NCI-H2171 treated with DMSO at 0.1 percent for 48 hours (cell line): ENCODE results near the gene SIGLEC5.
A peak's percentile ranks its signal among the peaks of the same experiment; 100 is the strongest.
"Not testable (repeated sequence)": the region's sequence is repeated elsewhere in the genome, so short reads cannot be mapped to it uniquely, and the experiment has no call there.

ENCODE experiments used
- DNase-seq: peaks from one replicate; lab custom pipeline; 2025; lab: John Stamatoyannopoulos, UW

The SIGLEC5 gene, protein sequence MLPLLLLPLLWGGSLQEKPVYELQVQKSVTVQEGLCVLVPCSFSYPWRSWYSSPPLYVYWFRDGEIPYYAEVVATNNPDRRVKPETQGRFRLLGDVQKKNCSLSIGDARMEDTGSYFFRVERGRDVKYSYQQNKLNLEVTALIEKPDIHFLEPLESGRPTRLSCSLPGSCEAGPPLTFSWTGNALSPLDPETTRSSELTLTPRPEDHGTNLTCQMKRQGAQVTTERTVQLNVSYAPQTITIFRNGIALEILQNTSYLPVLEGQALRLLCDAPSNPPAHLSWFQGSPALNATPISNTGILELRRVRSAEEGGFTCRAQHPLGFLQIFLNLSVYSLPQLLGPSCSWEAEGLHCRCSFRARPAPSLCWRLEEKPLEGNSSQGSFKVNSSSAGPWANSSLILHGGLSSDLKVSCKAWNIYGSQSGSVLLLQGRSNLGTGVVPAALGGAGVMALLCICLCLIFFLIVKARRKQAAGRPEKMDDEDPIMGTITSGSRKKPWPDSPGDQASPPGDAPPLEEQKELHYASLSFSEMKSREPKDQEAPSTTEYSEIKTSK

DNA sequence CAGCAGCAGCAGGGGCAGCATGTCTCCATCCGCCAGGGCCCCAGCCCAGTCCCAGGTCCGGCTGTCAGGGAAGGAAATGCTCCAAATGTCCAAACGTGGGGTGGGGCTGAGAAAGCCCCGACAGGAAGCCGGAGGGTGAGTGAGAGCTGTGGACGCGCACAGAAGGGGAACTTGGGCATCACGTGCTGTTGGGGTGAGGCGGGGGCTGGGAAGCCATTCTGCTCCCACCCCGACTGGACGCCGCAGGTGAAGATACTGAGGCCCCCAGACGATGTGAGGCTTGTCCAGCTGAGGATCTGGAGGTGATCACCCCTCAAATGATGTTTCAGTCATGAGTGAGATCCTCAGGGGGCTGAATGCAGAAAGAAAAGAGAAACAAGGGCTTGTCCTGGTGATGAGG, at the start of gene SIGLEC5:
Gene SIGLEC5 (minus strand): TSS at position 87 of the 400 bp plus-strand sequence. CDS start 66 bp downstream, at position 21.
- DNase-seq, result not testable (repeated sequence)

DNA sequence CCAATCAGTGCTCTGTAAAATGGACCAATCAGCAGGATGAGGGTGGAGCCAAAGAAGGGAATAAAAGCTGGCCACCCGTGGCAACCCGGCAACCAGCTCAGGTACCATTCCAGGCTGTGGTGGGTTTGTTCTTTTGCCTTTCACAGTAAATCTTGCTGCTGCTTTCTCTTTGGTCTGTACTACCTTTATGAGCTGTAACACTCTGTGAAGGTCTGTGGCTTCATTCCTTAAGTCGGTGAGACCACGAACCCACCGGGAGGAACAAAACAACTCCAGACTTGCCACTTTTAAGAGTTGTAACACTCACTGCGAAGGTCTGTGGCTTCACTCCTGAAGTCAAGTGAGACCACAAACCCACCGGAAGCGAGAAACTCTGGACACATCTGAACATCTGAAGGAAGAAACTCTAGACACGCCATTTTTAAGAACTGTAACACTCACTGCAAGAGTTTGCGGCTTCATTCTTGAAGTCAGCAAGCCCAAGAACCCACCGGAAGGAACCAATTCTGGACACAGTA, 46.4 kb upstream of the SIGLEC5 start:
- no peak for DNase-seq

DNA sequence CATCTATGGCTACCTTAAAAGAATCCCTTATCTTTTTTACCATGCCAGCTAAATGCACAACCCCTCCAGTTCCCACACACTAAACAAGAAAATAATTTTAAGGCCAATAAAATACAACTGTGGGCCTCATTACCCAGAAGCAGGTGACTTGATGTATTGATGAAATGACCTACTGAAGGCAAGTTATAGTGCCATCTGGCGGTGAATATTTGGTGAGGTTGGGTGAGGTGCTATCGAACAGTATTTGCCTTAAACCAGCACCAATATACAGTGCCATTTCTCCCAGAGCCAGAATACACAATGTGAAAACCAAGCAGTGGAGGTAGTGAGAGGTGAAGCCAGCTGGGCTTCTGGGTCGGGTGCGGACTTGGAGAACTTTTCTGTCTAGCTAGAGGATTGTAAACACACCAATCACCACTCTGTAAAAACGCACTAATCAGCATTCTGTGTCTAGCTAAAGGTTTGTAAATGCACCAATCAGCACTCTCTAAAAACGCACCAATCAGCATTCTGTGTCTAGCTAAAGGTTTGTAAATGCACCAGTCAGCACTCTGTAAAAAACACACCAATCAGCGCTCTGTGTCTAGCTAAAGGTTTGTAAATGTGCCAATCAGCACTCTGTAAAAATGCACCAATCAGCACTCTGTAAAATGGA, 45.8 kb upstream of the SIGLEC5 start:
- DNase-seq, result not testable (repeated sequence)

DNA sequence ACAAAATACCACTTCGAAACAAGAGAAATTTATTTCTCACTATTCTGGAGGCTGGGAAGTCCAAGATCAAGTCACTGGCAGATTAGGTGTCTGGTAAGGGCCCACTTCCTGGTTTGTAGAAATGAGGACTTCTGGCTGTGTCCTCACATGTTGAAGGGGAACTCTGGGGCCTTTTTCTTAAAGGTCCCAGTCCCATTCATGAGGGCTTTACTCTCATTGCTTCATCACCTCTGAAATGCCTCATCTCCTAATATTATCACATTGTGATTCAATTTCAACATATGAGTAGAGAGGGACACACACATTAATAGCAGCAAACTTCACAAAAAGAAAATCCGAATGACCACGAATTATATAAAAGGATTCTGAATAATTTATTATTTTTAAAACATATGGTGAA, 38.0 kb upstream of the SIGLEC5 start:
- DNase-seq, result no peak

DNA sequence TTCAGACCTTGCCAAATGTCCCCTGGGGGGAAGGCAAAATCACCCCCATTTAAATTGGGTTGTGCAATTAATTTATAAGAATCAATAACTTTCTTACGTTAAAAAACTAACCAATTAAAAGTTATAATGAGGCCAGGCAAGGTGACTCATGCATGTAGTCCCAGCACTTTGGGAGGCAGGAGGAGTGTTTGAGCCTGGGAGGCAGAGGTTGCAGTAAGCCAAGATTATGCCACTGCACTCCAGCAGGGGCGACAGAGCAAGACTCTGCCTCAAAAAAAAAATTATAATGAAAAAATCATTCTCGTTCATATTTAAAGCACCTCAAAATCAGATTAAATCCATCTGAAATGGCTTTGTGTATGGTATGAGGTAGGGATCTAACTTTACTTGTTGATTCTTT, 34.8 kb upstream of the SIGLEC5 start:
- DNase-seq, result no peak

DNA sequence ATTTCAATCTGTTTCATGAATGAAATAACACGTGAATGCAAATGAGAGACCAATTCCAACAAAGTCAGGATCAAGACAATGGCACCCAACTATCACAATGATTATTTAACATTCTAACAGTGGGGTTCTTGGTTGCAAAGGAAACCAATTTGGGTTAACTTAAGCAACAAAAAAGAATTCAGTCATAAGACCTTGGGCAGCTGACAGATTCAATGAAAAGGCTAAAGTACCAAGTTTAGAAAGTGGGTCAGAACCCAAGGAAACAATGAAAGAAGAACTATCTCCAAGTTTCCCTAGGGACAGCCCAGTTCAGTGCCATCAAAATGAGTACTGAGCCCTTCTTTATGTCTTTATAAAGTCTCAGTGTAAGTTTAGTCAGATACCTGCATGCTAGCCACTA, 33.9 kb upstream of the SIGLEC5 start:
- DNase-seq, result no peak

DNA sequence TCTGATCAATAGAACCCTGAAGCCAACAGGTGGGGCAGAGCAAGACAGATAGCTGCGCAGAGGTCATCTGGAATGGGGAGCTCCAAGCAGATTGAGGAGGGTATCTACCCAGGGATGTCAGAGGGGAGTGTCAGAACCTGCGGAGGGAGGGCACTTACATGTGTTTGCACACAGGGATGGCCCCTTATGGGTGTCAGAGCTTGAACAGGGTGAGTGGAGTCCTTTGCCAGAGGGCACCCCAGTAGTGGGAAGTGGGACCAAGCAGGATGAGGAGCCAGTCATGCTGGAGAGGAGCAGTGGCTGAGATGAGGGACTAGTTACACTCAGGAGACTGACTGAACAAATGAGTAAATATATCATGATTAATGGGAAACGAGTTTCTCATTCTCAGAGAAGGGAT, 33.4 kb upstream of the SIGLEC5 start:
- DNase-seq, result no peak

DNA sequence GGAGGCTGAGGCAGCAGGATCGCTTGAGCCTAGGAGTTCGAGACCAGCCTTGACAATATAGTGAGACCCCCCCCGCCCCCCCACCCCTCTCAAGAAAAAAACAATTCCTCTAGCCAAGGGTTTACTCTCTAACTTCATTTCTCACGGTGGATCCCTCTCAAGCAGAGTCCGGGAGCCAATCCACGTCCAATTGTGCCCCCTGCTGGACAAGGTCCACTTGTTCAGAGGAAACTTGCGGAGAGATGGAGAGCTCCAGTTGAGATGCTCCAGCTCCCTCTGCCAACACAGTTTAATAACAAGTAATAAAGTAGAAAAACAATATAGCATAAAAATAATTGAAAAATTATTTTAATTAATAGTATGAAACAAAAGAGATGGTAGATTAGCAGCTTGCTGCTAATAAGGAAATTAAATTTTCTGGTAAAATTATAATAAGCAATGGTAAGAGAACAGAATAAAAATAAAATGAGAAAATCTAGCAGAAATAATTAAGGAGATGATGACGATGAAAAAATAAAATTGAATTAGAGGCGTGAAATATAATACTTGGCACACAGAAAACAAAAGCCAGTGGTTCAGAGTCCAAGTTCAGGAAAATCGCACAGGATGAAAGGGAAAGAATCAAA, 30.9 kb upstream of the SIGLEC5 start:
- peak; percentile 48 for DNase-seq

DNA sequence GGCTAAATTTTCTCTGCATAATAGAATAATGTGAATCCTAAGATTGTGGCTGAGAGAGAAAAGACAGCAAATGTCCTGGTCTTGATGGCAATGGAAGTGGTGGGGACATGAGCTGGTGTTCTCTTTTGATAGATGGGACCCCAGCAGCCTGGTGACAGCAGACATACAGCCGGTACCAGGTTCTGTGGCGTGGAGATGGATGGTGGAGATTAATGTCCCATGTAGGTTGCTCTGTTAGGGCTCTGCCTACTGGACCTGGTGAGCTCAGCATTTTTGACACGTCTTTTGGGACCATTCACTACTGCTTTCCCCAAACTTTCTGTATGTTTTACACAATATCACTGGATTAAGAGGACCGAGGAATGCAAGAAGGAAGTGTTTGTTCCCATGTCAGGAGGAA, 24.6 kb upstream of the SIGLEC5 start:
- DNase-seq, result no peak

DNA sequence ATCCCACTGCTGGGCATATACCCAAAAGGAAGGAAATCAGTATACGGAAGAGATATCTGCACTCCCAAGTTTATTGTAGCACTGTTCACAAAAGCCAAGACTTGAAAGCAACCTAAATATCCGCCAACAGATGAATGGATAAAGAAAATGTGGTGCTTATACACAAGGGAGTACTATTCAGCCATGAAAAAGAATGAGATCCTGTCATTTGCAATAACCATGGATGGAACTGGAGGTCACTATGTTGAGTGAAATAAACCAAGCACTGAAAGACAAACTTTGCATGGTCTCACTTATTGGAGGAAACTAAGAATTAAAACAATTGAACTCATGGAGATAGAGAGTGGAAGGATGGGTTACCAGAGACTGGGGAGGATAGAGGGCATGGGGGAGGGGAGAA, 23.0 kb upstream of the SIGLEC5 start:
- DNase-seq, result no peak

DNA sequence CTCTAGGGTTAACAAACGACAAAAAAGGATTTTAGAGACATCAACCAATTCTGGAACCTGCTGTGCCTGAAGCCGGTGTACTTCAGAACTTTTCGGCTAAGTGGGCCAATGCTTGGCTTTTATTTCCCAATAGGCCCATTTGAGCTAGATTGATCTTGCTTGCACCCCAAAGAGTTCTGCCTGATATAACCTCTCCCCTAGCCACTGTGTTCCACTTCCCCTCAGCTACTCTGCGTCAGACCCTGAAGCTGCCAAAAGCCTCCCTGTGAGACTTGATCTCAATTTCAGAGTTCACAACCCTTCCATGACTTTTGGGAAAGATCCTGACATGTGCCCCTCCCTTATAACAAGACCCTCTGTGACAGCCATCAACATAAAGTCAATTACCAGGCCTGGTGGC, 22.1 kb upstream of the SIGLEC5 start:
- DNase-seq, result no peak

DNA sequence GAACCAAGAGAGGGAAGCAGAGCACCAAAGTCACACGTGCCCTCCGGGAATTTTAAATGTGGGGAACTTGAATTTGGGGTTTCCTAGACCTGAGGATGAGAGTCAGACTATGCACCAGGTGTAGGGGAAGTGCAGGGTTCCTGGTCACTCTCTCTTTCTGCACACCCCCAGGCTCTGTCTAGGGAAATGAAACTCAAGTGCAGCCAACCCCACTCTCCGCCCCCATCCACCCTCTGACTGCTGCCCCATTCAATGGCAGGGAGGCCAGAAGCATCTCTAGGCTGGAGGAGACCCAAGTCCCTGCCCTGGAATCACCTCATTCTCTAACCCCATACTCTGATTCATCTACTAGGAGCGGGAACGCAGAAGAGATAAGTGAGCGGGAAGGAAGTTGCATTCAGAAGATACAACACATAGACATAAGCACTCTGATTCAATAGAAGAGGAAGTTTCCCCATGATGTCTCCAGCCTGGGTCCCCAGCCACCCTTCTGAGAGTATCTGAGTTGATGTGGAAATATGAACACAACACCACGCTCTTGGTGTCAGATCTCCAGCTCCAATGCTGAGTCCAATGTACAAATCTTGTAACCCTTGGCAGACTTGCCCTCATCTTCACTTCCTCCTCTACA, 21.1 kb upstream of the SIGLEC5 start:
- no peak for DNase-seq

DNA sequence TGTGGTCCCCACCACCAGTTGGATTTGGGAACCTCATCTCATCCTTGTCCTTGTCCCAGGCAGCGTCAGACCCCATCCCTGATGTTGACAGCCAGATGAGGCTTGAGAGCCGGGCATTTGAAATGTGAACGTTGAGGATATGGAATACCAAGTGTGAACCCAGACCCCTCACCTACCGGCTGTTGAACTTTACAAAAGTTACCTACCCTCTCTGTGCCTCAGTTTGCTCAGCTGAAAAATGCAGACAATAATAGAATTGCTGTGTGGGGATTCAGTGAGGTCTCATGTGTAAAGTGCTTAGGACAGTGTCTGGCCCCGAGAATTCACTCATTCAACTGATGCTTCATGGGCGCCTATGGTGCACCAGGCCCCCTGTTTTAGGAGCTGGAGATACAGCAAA, 17.1 kb upstream of the SIGLEC5 start:
- DNase-seq, result no peak

DNA sequence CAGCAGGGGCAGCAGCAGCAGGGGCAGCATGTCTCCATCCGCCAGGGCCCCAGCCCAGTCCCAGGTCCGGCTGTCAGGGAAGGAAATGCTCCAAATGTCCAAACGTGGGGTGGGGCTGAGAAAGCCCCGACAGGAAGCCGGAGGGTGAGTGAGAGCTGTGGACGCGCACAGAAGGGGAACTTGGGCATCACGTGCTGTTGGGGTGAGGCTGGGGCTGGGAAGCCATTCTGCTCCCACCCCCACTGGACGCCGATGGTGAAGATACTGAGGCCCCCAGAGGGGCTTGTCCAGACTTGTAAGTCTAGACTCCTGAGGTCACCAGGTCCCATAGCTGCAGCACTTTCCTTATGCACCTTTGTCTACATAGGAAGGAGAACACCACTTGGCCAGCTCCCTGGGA, 16.5 kb upstream of the SIGLEC5 start, which contains the start of gene SIGLEC14:
Gene SIGLEC14 (minus strand): TSS at position 96 of the 400 bp plus-strand sequence. CDS start 66 bp downstream, at position 30.
- DNase-seq, result not testable (repeated sequence)

DNA sequence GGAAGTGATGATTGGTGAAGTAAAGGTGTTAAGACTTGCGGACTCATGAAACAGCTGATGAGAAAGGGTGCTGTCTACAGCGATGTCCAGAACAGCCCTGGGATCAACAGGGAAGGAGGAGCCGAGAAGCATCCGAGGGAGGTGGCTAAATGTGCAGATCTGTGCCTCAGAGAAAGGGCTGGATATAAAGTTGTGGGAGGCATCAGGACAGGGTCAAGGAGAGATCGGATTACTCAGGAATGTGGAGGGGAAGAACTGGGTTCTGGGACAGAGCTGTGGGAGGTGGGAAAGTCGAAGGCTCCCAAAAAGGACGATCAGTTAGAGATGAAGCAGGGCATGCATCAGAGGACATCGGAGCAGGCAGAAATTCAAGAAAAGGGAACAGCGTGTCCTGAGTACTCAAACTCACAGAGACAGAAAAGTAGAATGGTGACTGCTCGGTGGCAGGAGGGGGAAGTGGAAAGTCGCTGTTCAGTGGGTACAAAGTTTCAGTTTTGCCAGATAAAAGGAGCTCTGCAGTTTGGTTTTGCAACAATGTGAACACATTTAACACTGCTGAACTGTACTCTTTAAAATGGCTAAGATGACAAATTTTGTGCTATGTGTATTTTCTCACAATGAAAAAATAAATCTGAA, 14.6 kb upstream of the SIGLEC5 start:
- no peak for DNase-seq

DNA sequence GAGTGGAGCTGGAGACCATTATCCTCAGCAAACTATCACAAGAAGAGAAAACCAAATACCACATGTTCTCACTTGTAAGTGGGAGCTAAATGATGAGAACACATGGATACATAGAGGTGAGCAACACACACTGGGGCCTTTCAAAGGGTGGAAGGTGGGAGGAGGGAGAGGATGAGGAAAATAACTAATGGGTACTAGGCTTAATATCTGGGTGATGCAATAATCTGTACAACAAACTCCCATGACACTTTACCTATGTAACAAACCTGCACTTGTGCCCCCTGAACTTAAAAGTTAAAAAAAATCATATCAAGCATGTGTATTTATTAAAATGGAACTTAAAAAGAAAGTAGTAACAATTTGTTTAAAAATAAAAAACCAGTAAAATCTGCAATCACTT, 11.4 kb upstream of the SIGLEC5 start:
- no peak for DNase-seq

DNA sequence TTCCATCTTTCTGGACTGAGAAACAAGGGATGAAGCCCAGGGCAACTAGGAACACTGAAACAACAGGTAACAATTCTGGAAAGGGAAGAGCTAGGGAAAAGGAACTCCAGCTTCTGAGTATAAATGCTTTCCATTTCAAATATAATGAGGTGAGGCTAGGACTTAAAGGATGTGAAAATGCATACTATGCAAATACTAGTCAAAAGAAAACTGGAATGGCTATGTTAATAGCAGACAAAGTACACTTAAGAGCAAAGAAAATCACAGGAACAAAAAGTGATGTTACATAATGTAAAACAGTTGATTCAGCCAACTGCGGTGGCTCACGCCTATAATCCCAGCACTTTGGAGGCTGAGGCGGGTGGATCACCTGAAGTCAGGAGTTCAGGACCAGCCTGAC, 10.2 kb upstream of the SIGLEC5 start:
- DNase-seq, result no peak

DNA sequence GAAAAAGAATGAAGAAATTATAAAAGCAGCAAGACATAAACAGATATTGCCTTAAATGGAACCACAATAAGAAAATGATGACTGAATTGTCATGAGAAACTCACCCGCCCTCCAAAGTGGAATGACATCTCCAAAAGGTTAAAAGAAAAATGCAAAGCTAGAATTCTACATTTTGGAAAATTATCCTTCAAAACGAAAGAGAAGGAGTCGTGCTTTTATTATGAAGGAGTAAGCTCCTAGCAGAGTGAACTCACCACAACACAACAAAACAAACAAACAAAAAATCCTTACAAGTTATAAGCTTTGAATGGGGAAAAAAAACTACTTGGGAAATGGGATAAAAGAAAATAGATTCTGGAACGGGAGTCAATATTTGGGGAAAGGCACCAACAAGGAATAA, 9.7 kb upstream of the SIGLEC5 start:
- DNase-seq, result no peak

DNA sequence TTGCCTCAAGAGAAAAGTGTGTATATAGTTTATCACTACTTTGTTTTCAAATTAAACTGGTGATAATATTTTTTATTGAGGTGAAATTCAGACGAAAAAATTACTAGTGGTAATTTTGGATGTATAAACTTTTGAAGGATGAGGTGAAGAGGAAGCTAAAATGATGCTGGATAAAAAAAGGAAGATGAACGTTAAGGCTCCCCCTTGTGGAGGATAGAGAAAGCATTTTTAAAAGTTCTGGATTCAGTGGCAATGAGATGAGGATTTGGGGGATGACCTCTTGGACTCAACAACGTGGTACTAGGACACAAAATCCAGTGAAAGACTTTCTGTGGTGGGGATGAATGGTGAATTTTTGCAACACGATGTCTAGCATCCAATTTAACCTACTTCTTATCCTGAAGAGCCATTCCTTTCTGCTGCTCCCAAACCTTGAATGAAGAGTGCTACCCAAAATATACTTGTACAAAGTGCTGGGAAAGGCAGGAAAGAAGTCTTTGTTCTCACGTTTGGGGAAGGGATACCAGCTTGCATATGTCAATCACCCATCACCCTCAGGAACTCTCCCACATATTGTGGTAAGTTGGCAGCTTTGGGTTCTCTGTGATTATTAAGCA, 7.3 kb upstream of the SIGLEC5 start:
- peak; percentile 3 for DNase-seq

DNA sequence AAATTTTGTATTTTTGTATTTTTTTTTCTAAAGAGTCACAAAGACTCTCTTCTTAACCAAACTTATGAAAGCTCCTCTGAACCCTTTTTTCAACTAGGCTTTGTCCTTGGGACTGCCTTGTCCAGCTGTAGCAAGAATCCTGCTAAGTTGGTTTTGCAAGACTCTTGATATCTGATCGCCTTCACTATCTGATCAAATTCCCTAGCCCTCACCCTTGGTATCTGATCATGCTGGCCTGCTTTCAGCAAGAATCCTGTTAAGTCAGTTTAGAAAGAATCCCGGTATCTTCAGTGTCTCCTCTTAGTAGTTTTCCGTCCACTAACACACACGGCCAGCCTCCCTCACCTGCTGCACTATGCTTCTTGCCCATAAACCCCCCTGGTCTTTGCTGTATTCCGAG, 1.9 kb upstream of the SIGLEC5 start:
- no peak for DNase-seq
